Kidney epithelial cell (primary cell): ENCODE measurements around the gene DSTYK. TPM values are rescaled to one million over a fixed set of nuclear protein-coding genes. Genes with fewer than 3 reads are reported as not detected.

Source experiments
- DNase-seq: peaks from one replicate; pipeline ENCODE4 v3.0.0-alpha.2; 2010; ENCODE audit warnings: low read depth
- H3K27me3 ChIP-seq: 2 replicates; pipeline ENCODE4 v1.6.0; 2011; ENCODE audit warnings: low read length; ENCODE audit not compliant: control insufficient read depth, insufficient read depth
- H3K36me3 ChIP-seq: 2 replicates; pipeline ENCODE4 v1.5.1; 2011; ENCODE audit warnings: low read length; ENCODE audit not compliant: control insufficient read depth, insufficient read depth
- H3K4me3 ChIP-seq: 2 replicates; pipeline ENCODE4 v1.5.1; 2011; ENCODE audit warnings: low read depth, mild to moderate bottlenecking, control low read depth, low read length
- CTCF ChIP-seq: IDR thresholded peaks from 2 replicates; pipeline ENCODE4 v1.5.1; 2011; ENCODE audit warnings: mild to moderate bottlenecking, moderate library complexity, low read length, control low read depth, inconsistent platforms; ENCODE audit not compliant: insufficient read depth, poor library complexity, severe bottlenecking
- total RNA-seq: library from RNA; depleted of rRNA; stranded (reverse); fragments of >200 nt; gene quantifications from 2 replicates; pipeline ENCODE4 v1.2.3, GENCODE V29; 2015

The DSTYK gene
- total RNA-seq: 13.2 and 13.8 TPM in 2 replicates

DNA sequence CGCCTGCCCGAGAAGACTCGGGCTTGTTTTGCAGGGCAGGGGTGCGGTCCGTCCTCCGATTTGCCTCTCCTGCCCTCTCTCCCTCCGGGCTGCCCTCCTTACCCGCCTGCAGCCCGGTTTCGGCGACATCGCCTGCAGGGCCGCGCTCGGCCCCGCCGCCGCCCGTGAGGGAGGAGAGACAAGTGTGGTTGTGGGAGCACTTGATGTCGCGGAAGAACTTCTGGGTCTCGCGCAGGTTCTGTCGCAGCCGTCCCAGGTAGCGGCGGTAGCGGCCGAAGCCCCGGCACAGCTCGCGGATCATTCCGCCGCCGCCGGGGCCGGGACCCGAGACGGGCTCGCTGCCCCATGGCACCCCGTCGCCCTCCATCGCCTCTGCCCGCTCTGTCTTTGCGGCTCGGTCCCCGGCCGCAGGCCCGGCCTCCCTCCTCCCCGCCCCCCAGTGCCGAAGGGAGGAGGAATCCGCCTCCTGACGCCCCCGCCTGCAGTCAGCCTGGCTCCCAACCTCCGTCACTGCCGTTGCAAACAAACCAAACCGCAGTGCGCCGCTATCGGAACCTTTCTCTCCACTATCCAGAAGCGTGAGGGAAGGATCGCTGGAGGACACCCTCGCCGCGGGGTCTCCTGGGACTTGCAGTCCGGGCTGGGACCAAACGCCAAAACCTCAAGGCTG lies at the start of gene DSTYK:
Gene DSTYK, minus strand, starts transcription at position 534 of the 670 bp plus-strand sequence. Its CDS starts 167 bp downstream, at position 367.
- H3K27me3 ChIP-seq: no peaks in the 10 kb centered on the region
- DNase-seq: peak; percentile 57
- no peak for TF ChIP-seq CTCF
- no peaks in the 10 kb centered on the region for H3K36me3 ChIP-seq
- H3K4me3 ChIP-seq: peak within 1 kb of the TSS; percentile 99

GRCh38 chr1:205259998-205260397 lies 48.5 kb upstream of the DSTYK start:
- TF ChIP-seq CTCF: no peak
- no peaks in the 10 kb centered on the region for H3K36me3 ChIP-seq
- DNase-seq: no peak
- no peak overlapping the region for H3K4me3 ChIP-seq
- no peaks in the 10 kb centered on the region for H3K27me3 ChIP-seq

DNA sequence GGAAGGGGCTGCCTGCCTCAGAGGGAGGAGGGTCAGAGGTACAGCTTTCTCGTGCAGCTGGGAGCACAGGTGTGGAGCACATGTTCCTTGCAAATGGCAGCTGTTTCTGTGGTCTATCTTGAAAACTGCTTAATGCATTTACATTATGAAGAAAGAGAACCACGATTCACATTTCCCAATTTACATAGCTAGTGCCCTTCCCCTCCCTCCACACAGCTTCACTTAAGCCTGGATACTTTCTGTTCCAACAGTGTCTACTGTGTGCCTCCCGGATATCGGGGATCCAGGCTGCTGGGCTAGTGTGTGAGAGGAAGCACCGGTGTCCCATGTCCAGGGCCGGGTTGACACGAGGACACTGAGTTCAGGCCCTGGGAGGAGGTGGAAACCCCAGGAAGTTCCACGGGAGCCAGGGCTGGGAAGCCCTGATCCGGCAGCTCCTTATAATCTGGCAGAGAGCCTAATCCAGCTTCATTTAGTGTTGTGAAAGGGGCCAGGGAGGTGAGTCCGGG lies 47.9 kb upstream of the DSTYK start:
- H3K36me3 ChIP-seq: no peaks in the 10 kb centered on the region
- no peak for DNase-seq
- H3K4me3 ChIP-seq: no peak overlapping the region
- no peaks in the 10 kb centered on the region for H3K27me3 ChIP-seq
- no peak for TF ChIP-seq CTCF

- TF ChIP-seq CTCF: no peak
- DNase-seq: no peak
Measured at GRCh38 chr1:205258719-205259118, 47.2 kb upstream of the DSTYK start.

DNA sequence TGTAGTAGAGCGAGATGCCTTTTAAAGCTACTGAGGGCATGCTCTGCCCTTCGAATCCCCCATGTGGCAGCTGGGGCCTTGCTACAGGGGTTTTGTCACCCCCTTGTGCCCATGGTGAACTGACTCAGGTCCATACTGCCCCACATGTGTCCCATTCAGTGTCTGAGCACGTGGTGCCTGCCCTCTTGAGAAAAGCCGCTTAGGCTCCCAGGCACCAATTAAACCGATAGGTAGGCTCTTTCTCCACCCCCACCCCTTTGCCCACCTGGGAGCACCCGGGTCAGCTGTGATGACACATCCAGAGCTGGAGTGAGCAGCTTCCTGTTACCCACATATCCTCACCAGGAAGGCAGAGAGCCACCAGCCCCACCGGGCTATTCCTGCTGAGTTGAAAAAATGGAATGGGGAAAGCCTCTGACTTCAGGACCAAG lies 46.8 kb upstream of the DSTYK start:
- no peak for DNase-seq
- Histone ChIP-seq H3K36me3 (no peaks in the 10 kb centered on the region), H3K4me3 (no peak overlapping the region), H3K27me3 (no peaks in the 10 kb centered on the region)
- no peak for TF ChIP-seq CTCF

More at GRCh38 chr1:205258719-205259118, 47.2 kb upstream of the DSTYK start:
- no peak overlapping the region for H3K4me3 ChIP-seq
- H3K27me3 ChIP-seq: no peaks in the 10 kb centered on the region
- H3K36me3 ChIP-seq: no peaks in the 10 kb centered on the region

DNA sequence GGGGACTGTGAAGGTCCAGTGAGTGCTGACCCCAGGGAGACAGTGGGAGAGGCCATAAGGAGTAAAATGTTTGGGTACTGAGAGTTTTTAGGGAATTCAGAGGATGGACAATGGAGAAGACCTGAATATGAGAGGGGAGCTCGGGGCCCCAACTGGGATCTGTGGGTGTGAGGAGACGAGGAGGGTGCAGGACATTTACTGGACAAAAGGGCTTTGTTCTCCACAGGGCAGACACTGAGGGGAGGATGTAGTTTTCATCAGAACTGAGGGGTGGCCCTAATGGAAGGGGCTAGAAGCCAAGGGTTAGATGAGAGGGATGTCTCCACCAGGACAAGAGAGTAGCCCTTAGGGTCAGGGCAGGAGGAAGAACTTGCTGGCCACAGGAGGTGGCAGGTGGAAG lies 46.2 kb upstream of the DSTYK start:
- no peaks in the 10 kb centered on the region for H3K36me3 ChIP-seq
- TF ChIP-seq CTCF: no peak
- DNase-seq: no peak
- no peaks in the 10 kb centered on the region for H3K27me3 ChIP-seq
- H3K4me3 ChIP-seq: no peak overlapping the region
